Activated CD4-positive, alpha-beta memory T cell treated with anti-CD3 and anti-CD28 coated beads, Interleukin-2, amount 10 ng/mL, durations not matched to agents 7 days and 5 days (primary cell): ENCODE results near the gene DPH5. TPM values are rescaled to one million over a fixed set of nuclear protein-coding genes. Genes with fewer than 3 reads are reported as not detected.

Source experiments
- CTCF ChIA-PET: fragments of 350-600 bp; sonication (Branson Sonifier 250); formaldehyde crosslinking; loops from one replicate; lab custom pipeline; 2021; ENCODE audit warnings: antibody characterized with exemption, inconsistent platforms; lab: Charles Lee
- POLR2A ChIA-PET: fragments of 350-600 bp; sonication (Branson Sonifier 250); formaldehyde crosslinking; loops from one replicate; lab custom pipeline; 2021; ENCODE audit warnings: antibody characterized with exemption; lab: Charles Lee
- DNase-seq: peaks from one replicate; pipeline ENCODE4 v3.0.0-alpha.2; 2020
- H3K27ac Mint-ChIP-seq: one replicate; pipeline ENCODE4 v1.8.0; 2021; ENCODE audit warnings: mild to moderate bottlenecking, mixed read lengths
- H3K27me3 Mint-ChIP-seq: one replicate; pipeline ENCODE4 v1.8.0; 2021; ENCODE audit warnings: mixed read lengths
- H3K36me3 Mint-ChIP-seq: one replicate; pipeline ENCODE4 v1.8.0; 2021; ENCODE audit warnings: low read depth, mixed read lengths
- H3K4me1 Mint-ChIP-seq: one replicate; pipeline ENCODE4 v1.8.0; 2021; ENCODE audit warnings: mixed read lengths
- H3K4me3 Mint-ChIP-seq: one replicate; pipeline ENCODE4 v1.8.0; 2021; ENCODE audit warnings: mild to moderate bottlenecking, mixed read lengths
- H3K9me3 Mint-ChIP-seq: one replicate; pipeline ENCODE4 v1.8.0; 2021; ENCODE audit warnings: mixed read lengths
- total RNA-seq, 2 experiments: library from RNA; stranded (reverse); gene quantifications; one replicate each; pipeline ENCODE4 v1.2.3, GENCODE V29; 2021

The DPH5 gene
- total RNA-seq, 2 experiments from 2014 or later, result 25.5 to 33.2 TPM

- no peak overlapping the region for H3K27ac Mint-ChIP-seq
- peaks cover 50% of the 10 kb centered on the region for H3K36me3 Mint-ChIP-seq
- H3K4me3 Mint-ChIP-seq, result no peak overlapping the region
- POLR2A ChIA-PET, result interaction anchor here (1.4 to 2.2 kb wide), 2 partner anchors 52 to 232 kb away, joined by 3 to 10 read pairs; no protein-coding TSS in a partner anchor
- peaks cover 2% of the 10 kb centered on the region for H3K9me3 Mint-ChIP-seq
- no peak for DNase-seq
- no peaks in the 10 kb centered on the region for H3K27me3 Mint-ChIP-seq
- CTCF ChIA-PET, result interaction anchor here (0.8 to 1.6 kb wide), 2 partner anchors 235 to 305 kb away, joined by 4 read pairs; no protein-coding TSS in a partner anchor
- peaks cover 41% of the 10 kb centered on the region for H3K4me1 Mint-ChIP-seq
Measured at GRCh38 chr1:101004061-101004460, 21.5 kb downstream of the DPH5 start.

- Mint-ChIP-seq H3K27ac (no peak overlapping the region), H3K4me3 (no peak overlapping the region), H3K36me3 (peaks cover 46% of the 10 kb centered on the region), H3K27me3 (no peaks in the 10 kb centered on the region), H3K9me3 (peaks cover 2% of the 10 kb centered on the region), H3K4me1 (peaks cover 38% of the 10 kb centered on the region)
- no peak for DNase-seq
- ChIA-PET POLR2A (interaction anchor here (1.3 to 2.2 kb wide), 3 partner anchors 24 to 233 kb away, joined by 3 to 10 read pairs (median 4); no protein-coding TSS in a partner anchor), CTCF (interaction anchor here (1.0 to 1.6 kb wide), 3 partner anchors 12 to 306 kb away, joined by 3 to 4 read pairs (median 3); partner anchors contain the start of gene DPH5)
Measured at GRCh38 chr1:101003012-101003650, 22.5 kb downstream of the DPH5 start.

GRCh38 chr1:101002551-101002950 is 23.0 kb downstream of the DPH5 start:
- Mint-ChIP-seq H3K36me3 (peaks cover 47% of the 10 kb centered on the region), H3K9me3 (peaks cover 2% of the 10 kb centered on the region), H3K4me1 (peaks cover 34% of the 10 kb centered on the region), H3K27me3 (no peaks in the 10 kb centered on the region), H3K4me3 (no peak overlapping the region), H3K27ac (no peak overlapping the region)
- ChIA-PET CTCF (interaction anchor here (0.8 to 1.6 kb wide), 3 partner anchors 10 to 307 kb away, joined by 3 to 4 read pairs (median 3); partner anchors contain the start of gene DPH5), POLR2A (interaction anchor here (1.3 to 1.6 kb wide), 2 partner anchors 24 to 73 kb away, joined by 3 to 4 read pairs; no protein-coding TSS in a partner anchor)
- no peak for DNase-seq

GRCh38 chr1:101000131-101000873 is 25.3 kb downstream of the DPH5 start:
- peaks cover 46% of the 10 kb centered on the region for H3K36me3 Mint-ChIP-seq
- H3K9me3 Mint-ChIP-seq, result no peaks in the 10 kb centered on the region
- H3K4me3 Mint-ChIP-seq, result no peak overlapping the region
- H3K4me1 Mint-ChIP-seq, result peaks cover 18% of the 10 kb centered on the region
- no peaks in the 10 kb centered on the region for H3K27me3 Mint-ChIP-seq
- no peak overlapping the region for H3K27ac Mint-ChIP-seq
- no peak for DNase-seq
- ChIA-PET POLR2A (no interaction called here), CTCF (interaction anchor here (0.5 kb wide), 1 partner anchor 1052 kb away, joined by 3 read pairs; no protein-coding TSS in a partner anchor)

- CTCF ChIA-PET, result no interaction called here
- Mint-ChIP-seq H3K36me3 (peaks cover 49% of the 10 kb centered on the region), H3K27me3 (no peaks in the 10 kb centered on the region), H3K4me3 (no peak overlapping the region), H3K4me1 (peaks cover 16% of the 10 kb centered on the region), H3K9me3 (no peaks in the 10 kb centered on the region), H3K27ac (no peak overlapping the region)
- DNase-seq, result no peak
- POLR2A ChIA-PET, result no interaction called here
Measured at GRCh38 chr1:100998426-100998825, 27.2 kb downstream of the DPH5 start.

- Mint-ChIP-seq H3K4me3 (no peak overlapping the region), H3K36me3 (peaks cover 56% of the 10 kb centered on the region), H3K27ac (no peak overlapping the region), H3K9me3 (no peaks in the 10 kb centered on the region), H3K4me1 (peaks cover 6% of the 10 kb centered on the region), H3K27me3 (no peaks in the 10 kb centered on the region)
- POLR2A ChIA-PET, result interaction anchor here (0.5 kb wide), 1 partner anchor 240 kb away, joined by 3 read pairs; no protein-coding TSS in a partner anchor
- DNase-seq, result no peak
- CTCF ChIA-PET, result interaction anchor here (0.7 to 1.0 kb wide), 2 partner anchors 46 to 71 kb away, joined by 3 read pairs; no protein-coding TSS in a partner anchor
Measured at GRCh38 chr1:100995198-100995988, 30.2 kb downstream of the DPH5 start.

GRCh38 chr1:100989306-100990077 is 36.1 kb downstream of the DPH5 start:
- CTCF ChIA-PET, result interaction anchor here (1.2 to 1.7 kb wide), 3 partner anchors 51 to 299 kb away, joined by 3 read pairs; no protein-coding TSS in a partner anchor
- H3K27ac Mint-ChIP-seq, result no peak overlapping the region

GRCh38 chr1:100988121-100988520 is 37.5 kb downstream of the DPH5 start:
- peaks cover 5% of the 10 kb centered on the region for H3K4me1 Mint-ChIP-seq
- CTCF ChIA-PET, result interaction anchor here (1.2 kb wide), 1 partner anchor 39 kb away, joined by 3 read pairs; no protein-coding TSS in a partner anchor

More at GRCh38 chr1:100989306-100990077, 36.1 kb downstream of the DPH5 start:
- H3K4me3 Mint-ChIP-seq, result no peak overlapping the region
- H3K4me1 Mint-ChIP-seq, result no peaks in the 10 kb centered on the region
- H3K9me3 Mint-ChIP-seq, result no peaks in the 10 kb centered on the region
- H3K36me3 Mint-ChIP-seq, result peaks cover 54% of the 10 kb centered on the region
- POLR2A ChIA-PET, result no interaction called here
- DNase-seq, result no peak
- H3K27me3 Mint-ChIP-seq, result no peaks in the 10 kb centered on the region

GRCh38 chr1:100982793-100983192 is 42.8 kb downstream of the DPH5 start:
- ChIA-PET POLR2A (interaction anchor here (0.9 kb wide), 1 partner anchor 8 kb away, joined by 4 read pairs; no protein-coding TSS in a partner anchor), CTCF (interaction anchor here (0.6 kb wide), 1 partner anchor 252 kb away, joined by 3 read pairs; no protein-coding TSS in a partner anchor)
- Mint-ChIP-seq H3K36me3 (peaks cover 73% of the 10 kb centered on the region), H3K27me3 (no peaks in the 10 kb centered on the region), H3K4me3 (no peak overlapping the region), H3K27ac (no peak overlapping the region), H3K4me1 (peaks cover 6% of the 10 kb centered on the region), H3K9me3 (peaks cover 7% of the 10 kb centered on the region)
- no peak for DNase-seq

More at GRCh38 chr1:100988121-100988520, 37.5 kb downstream of the DPH5 start:
- Mint-ChIP-seq H3K27me3 (no peaks in the 10 kb centered on the region), H3K9me3 (peaks cover 6% of the 10 kb centered on the region), H3K4me3 (no peak overlapping the region), H3K36me3 (peaks cover 64% of the 10 kb centered on the region), H3K27ac (no peak overlapping the region)
- DNase-seq, result no peak
- POLR2A ChIA-PET, result interaction anchor here (1.5 to 1.7 kb wide), 2 partner anchors 38 to 251 kb away, joined by 3 to 4 read pairs; no protein-coding TSS in a partner anchor

GRCh38 chr1:100979631-100980030 is 46.0 kb downstream of the DPH5 start:
- peaks cover 7% of the 10 kb centered on the region for H3K9me3 Mint-ChIP-seq
- ChIA-PET POLR2A (interaction anchor here (1.0 kb wide), 1 partner anchor 50 kb away, joined by 3 read pairs; no protein-coding TSS in a partner anchor), CTCF (no interaction called here)
- H3K36me3 Mint-ChIP-seq, result peaks cover 73% of the 10 kb centered on the region
- no peak overlapping the region for H3K4me3 Mint-ChIP-seq
- H3K27me3 Mint-ChIP-seq, result no peaks in the 10 kb centered on the region
- no peak overlapping the region for H3K27ac Mint-ChIP-seq
- peaks cover 10% of the 10 kb centered on the region for H3K4me1 Mint-ChIP-seq
- DNase-seq, result no peak

- Mint-ChIP-seq H3K27ac (no peak overlapping the region), H3K36me3 (peaks cover 64% of the 10 kb centered on the region), H3K9me3 (no peaks in the 10 kb centered on the region), H3K4me1 (peaks cover 6% of the 10 kb centered on the region), H3K4me3 (no peak overlapping the region), H3K27me3 (no peaks in the 10 kb centered on the region)
- DNase-seq, result no peak
- ChIA-PET CTCF (interaction anchor here (1.0 kb wide), 1 partner anchor 311 kb away, joined by 3 read pairs; no protein-coding TSS in a partner anchor), POLR2A (no interaction called here)
Measured at GRCh38 chr1:100976936-100977335, 48.6 kb downstream of the DPH5 start.
